RPMI8226 (cell line): ENCODE measurements around the gene DRD4.
A peak's percentile ranks its signal among the peaks of the same experiment; 100 is the strongest.

Experiments
- DNase-seq: peaks from one replicate; pipeline ENCODE4 v3.0.0-alpha.2; 2015

DRD4 gene

GRCh38 chr11:623349-623869 lies 13.7 kb upstream of the DRD4 start:
- DNase-seq: no peak

GRCh38 chr11:623999-624704 lies 12.9 kb upstream of the DRD4 start:
- DNase-seq: no peak

GRCh38 chr11:624705-625635 lies 12.1 kb upstream of the DRD4 start, which contains the start of gene CDHR5:
Gene CDHR5, minus strand, starts transcription at chr11:624955. Its CDS starts 53 bp downstream, at chr11:624902.
- DNase-seq: no peak

- DNase-seq: no peak
Measured at GRCh38 chr11:625636-626268, 11.3 kb upstream of the DRD4 start.

GRCh38 chr11:626475-627307 lies 10.4 kb upstream of the DRD4 start, which contains the start of gene SCT:
Gene SCT, minus strand, starts transcription at chr11:627181. Its CDS starts 38 bp downstream, at chr11:627143.
- no peak for DNase-seq

- no peak for DNase-seq
Measured at GRCh38 chr11:627308-627576, 9.8 kb upstream of the DRD4 start.

GRCh38 chr11:628056-628455 lies 9.0 kb upstream of the DRD4 start:
- DNase-seq: no peak

- peak; percentile 75 for DNase-seq
Measured at GRCh38 chr11:629237-629583, 7.9 kb upstream of the DRD4 start.

GRCh38 chr11:630871-631270 lies 6.2 kb upstream of the DRD4 start:
- no peak for DNase-seq

- DNase-seq: no peak
Measured at GRCh38 chr11:635945-636510, 1.0 kb upstream of the DRD4 start.

- DNase-seq: no peak
Measured at GRCh38 chr11:637333-637592, 194 bp downstream of the DRD4 start.

GRCh38 chr11:637593-638521 lies 788 bp downstream of the DRD4 start:
- DNase-seq: no peak

- DNase-seq: no peak
Measured at GRCh38 chr11:638631-639331, 1.7 kb downstream of the DRD4 start.

- no peak for DNase-seq
Measured at GRCh38 chr11:639332-639955, 2.4 kb downstream of the DRD4 start.

- no peak for DNase-seq
Measured at GRCh38 chr11:640021-640706, 3.1 kb downstream of the DRD4 start.

GRCh38 chr11:641806-642370 lies 4.8 kb downstream of the DRD4 start:
- DNase-seq: no peak

- DNase-seq: peak; percentile 25
Measured at GRCh38 chr11:643366-643765, 6.3 kb downstream of the DRD4 start.

- DNase-seq: no peak
Measured at GRCh38 chr11:643849-644738, 7.0 kb downstream of the DRD4 start.
